Subcutaneous abdominal adipose tissue (tissue), 5 donors: Measurements from ENCODE around the gene TECPR1.

ENCODE experiments used
- H3K27ac ChIP-seq: one replicate; pipeline ENCODE4 v1.7.0; 2013; ENCODE audit warnings: low read depth, mild to moderate bottlenecking, inconsistent platforms, low read length, moderate library complexity
- H3K27me3 ChIP-seq, 5 donors: one replicate each; pipeline ENCODE4 v1.7.0; 2013; ENCODE audit warnings: low read length in 5 of 5, inconsistent platforms in 1 of 5; ENCODE audit not compliant: control insufficient read depth in 5 of 5, insufficient read depth in 4 of 5
- H3K36me3 ChIP-seq, 5 donors: one replicate each; pipeline ENCODE4 v1.7.0; 2013; ENCODE audit warnings: low read length in 5 of 5; ENCODE audit not compliant: control insufficient read depth in 5 of 5, insufficient read depth in 5 of 5
- H3K4me1 ChIP-seq, 5 donors: one replicate each; pipeline ENCODE4 v1.7.0; 2013; ENCODE audit warnings: low read length in 5 of 5, mild to moderate bottlenecking in 3 of 5, moderate library complexity in 1 of 5; ENCODE audit not compliant: control insufficient read depth in 5 of 5, insufficient read depth in 5 of 5
- H3K4me3 ChIP-seq, 5 donors: one replicate each; pipeline ENCODE4 v1.7.0; 2013; ENCODE audit warnings: low read length in 5 of 5, low read depth in 1 of 5
- H3K9ac ChIP-seq, 5 donors: one replicate each; pipeline ENCODE4 v1.7.0; 2013; ENCODE audit warnings: low read length in 5 of 5, mild to moderate bottlenecking in 4 of 5, moderate library complexity in 3 of 5
- H3K9me3 ChIP-seq, 5 donors: one replicate each; pipeline ENCODE4 v1.7.0; 2013; ENCODE audit warnings: low read length in 5 of 5; ENCODE audit not compliant: control insufficient read depth in 5 of 5
- donor health status: healthy.
- donor health status: healthy.
- donor health status: healthy.
- donor health status: healthy.
- donor health status: healthy.

TECPR1 gene

DNA sequence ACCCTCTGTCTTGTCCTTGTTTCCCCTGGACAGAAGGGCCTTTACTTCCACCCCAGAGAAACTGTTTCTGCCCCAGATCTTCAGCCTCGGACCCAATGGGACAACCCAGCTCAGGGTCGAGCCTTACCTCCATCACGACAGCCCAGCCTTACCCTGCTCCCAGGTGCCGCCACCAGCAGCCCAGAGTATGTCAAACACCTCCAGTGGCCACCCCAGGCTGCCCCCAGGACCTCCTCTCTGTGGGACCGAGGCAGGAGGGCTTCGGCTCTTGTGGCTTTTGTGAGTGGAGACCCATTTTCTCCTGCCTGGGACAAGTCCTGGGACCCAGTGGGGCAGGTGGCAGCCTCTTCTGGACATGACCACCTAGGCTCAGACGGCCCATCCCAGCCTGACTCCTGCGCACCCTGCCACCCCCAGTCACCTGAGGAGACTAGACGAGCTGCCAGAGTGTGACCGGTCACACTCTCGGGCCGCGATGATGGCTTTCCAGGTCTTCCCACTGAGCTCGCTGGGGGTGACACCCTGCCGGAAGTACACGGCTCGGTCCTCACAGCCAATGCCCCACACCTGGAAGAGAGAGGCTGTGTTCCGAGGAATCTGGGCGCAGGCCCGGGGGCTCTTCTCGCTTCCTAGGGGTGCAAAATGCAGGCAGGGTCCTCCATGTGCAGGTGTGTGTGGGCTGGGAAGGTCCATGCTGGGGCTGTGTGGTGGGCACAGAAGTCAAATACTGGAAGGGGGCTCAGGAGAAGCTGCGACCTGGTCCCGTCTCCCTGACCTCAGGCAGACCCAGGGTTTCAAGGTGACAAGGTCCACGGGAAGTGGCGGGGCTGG lies 15.5 kb downstream of the TECPR1 start:
- peaks cover 0 to 83% (median 67%) of the 10 kb centered on the region in 5 donors for H3K36me3 ChIP-seq
- no peak overlapping the region for H3K9ac ChIP-seq
- peaks cover 0 to 1% (median 0%) of the 10 kb centered on the region in 5 donors for H3K4me1 ChIP-seq
- no peaks in the 10 kb centered on the region for H3K27me3 ChIP-seq
- H3K4me3 ChIP-seq, result no peak overlapping the region
- H3K9me3 ChIP-seq, result no peaks in the 10 kb centered on the region
- no peak overlapping the region for H3K27ac ChIP-seq

- H3K9me3 ChIP-seq, result no peaks in the 10 kb centered on the region
- H3K4me3 ChIP-seq, result no peak overlapping the region
- no peaks in the 10 kb centered on the region for H3K4me1 ChIP-seq
- no peak overlapping the region for H3K27ac ChIP-seq
- peaks cover 0 to 82% (median 66%) of the 10 kb centered on the region in 5 donors for H3K36me3 ChIP-seq
- no peak overlapping the region for H3K9ac ChIP-seq
- H3K27me3 ChIP-seq, result no peaks in the 10 kb centered on the region
Observed at GRCh38 chr7:98235901-98236300, 16.1 kb downstream of the TECPR1 start.

DNA sequence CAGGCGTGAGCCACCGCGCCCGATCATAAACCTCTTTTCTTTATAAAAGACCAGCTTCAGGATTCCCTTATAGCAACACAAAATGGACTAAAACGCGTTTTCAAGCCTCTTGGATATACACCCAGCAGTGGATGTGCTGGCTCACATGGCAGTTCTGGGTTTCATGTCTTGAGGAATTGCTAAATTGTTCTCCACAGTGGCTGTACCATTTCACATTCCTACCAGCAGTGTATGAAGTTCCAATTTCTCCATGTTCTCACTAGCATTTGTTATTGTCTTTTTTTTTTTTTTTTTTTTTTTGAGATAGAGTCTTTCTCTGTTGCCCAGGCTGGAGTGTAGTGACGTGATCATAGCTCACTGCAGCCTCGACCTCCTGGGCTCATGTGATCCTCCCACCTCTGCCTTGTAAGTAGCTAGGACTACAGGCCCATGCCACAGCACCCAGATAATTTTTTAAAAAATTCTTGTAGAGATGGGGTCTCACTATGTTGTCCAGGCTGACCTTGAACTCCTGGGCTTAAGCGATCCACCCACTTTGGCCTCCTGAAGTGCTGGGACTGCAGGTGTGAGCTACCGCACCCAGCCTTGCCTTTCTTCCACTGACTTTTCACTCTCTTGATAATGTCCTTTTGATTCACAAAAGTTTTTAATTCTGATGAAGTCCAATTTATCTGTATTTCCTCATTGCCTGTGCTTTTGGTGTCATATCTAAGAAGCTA lies 17.4 kb downstream of the TECPR1 start:
- H3K27me3 ChIP-seq, result no peaks in the 10 kb centered on the region
- H3K36me3 ChIP-seq, result peaks cover 0 to 79% (median 68%) of the 10 kb centered on the region in 5 donors
- no peaks in the 10 kb centered on the region for H3K9me3 ChIP-seq
- no peak overlapping the region for H3K4me3 ChIP-seq
- no peak overlapping the region for H3K27ac ChIP-seq
- H3K9ac ChIP-seq, result no peak overlapping the region
- H3K4me1 ChIP-seq, result no peaks in the 10 kb centered on the region

DNA sequence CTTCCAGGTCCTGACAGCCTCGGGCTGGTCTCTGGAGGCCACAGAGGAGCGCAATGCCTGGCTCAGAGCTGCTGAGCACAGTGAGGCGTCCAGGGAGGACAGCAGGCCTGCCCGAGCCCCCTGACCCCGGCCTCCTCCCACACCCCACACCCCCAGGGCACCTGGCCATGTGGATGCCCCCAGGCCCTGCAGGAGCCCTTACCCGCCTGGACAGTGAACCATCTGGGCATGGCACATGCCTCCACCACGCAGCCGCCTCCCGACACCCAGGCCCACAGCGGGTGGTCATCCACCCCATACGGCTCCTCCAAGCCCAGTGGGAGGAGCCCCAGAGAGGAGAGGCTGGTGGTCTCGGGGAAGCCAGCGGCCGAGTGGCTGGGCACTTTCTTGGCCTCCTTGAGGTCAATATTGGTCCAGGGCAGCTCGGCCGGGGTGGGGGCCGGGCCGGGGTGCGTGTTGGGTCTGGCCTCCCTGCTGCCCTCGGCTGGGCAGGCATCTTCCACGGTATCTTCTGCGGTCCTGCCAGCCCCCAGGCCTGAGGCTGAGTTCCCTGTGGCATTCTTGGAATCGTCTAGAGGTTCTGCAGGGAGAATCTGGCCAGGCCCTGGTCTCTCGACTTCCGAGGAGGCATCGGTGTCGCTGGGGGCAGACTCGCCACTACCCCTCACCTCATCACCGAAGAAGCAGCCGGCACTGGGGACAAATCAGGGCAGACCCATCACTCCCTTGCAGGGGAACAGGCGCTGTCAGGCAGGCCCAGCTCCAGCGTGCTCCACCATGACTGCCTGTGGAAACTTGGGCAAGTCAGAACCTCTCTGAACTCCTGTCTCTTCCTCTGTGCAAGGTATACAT lies 18.6 kb downstream of the TECPR1 start:
- H3K9me3 ChIP-seq, result no peaks in the 10 kb centered on the region
- H3K9ac ChIP-seq, result no peak overlapping the region
- no peaks in the 10 kb centered on the region for H3K4me1 ChIP-seq
- H3K27ac ChIP-seq, result no peak overlapping the region
- no peak overlapping the region for H3K4me3 ChIP-seq
- no peaks in the 10 kb centered on the region for H3K27me3 ChIP-seq
- peaks cover 0 to 79% (median 68%) of the 10 kb centered on the region in 5 donors for H3K36me3 ChIP-seq

DNA sequence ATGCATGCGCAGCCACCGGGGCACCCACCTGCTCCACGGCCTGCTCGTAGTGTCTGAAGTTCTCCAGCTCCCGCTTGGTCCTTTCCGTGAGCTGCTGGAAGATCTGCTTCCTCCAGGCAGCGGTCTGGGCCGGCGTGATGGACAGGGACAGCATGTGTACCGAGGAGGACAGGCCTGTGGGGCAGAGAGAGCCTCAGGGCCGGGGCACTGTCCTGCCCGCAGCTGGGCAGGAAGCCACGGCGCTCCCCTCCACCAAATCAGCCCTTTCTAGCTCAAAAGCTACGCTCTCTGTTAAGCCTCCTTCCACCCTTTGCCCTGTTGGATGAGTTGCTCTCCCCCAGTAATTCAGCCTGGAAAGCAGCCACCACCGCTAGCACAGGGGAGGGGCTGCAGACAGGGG lies 19.2 kb downstream of the TECPR1 start:
- H3K36me3 ChIP-seq, result peaks cover 0 to 79% (median 67%) of the 10 kb centered on the region in 5 donors
- no peaks in the 10 kb centered on the region for H3K27me3 ChIP-seq
- H3K9me3 ChIP-seq, result no peaks in the 10 kb centered on the region
- H3K9ac ChIP-seq, result no peak overlapping the region
- no peaks in the 10 kb centered on the region for H3K4me1 ChIP-seq
- H3K27ac ChIP-seq, result no peak overlapping the region
- H3K4me3 ChIP-seq, result no peak overlapping the region

GRCh38 chr7:98232263-98232585 lies 19.8 kb downstream of the TECPR1 start:
- Histone ChIP-seq H3K4me3 (no peak overlapping the region), H3K9ac (no peak overlapping the region), H3K4me1 (no peaks in the 10 kb centered on the region), H3K27ac (no peak overlapping the region), H3K9me3 (no peaks in the 10 kb centered on the region), H3K27me3 (no peaks in the 10 kb centered on the region), H3K36me3 (peaks cover 0 to 81% (median 68%) of the 10 kb centered on the region in 5 donors)

- Histone ChIP-seq H3K9me3 (no peaks in the 10 kb centered on the region), H3K4me1 (no peaks in the 10 kb centered on the region), H3K4me3 (no peak overlapping the region), H3K27me3 (no peaks in the 10 kb centered on the region), H3K9ac (no peak overlapping the region), H3K27ac (no peak overlapping the region), H3K36me3 (peaks cover 0 to 81% (median 65%) of the 10 kb centered on the region in 5 donors)
Observed at GRCh38 chr7:98231493-98232262, 20.4 kb downstream of the TECPR1 start.

- Histone ChIP-seq H3K27ac (no peak overlapping the region), H3K36me3 (peaks cover 0 to 81% (median 63%) of the 10 kb centered on the region in 5 donors), H3K4me1 (no peaks in the 10 kb centered on the region), H3K9me3 (no peaks in the 10 kb centered on the region), H3K9ac (no peak overlapping the region), H3K27me3 (no peaks in the 10 kb centered on the region), H3K4me3 (no peak overlapping the region)
Observed at GRCh38 chr7:98230746-98231471, 21.1 kb downstream of the TECPR1 start.
